GM19455 (cell line): Measurements from ENCODE around the gene SPATA45.

Experiments
- ATAC-seq: cut with Tn5 transposase; IDR thresholded peaks from one replicate; pipeline ENCODE4 v1.9.1; 2021; ENCODE audit not compliant: unreplicated experiment

SPATA45 gene

GRCh38 chr1:212782422-212783154 is 64.9 kb downstream of the SPATA45 start:
- no peak for ATAC-seq

GRCh38 chr1:212781225-212781624 is 66.2 kb downstream of the SPATA45 start:
- no peak for ATAC-seq

- ATAC-seq = no peak
Measured at GRCh38 chr1:212780759-212781158, 66.7 kb downstream of the SPATA45 start.
